GM21390 (cell line): ENCODE measurements around the gene SMIM20.
"Not testable (repeated sequence)": the region's sequence is repeated elsewhere in the genome, so short reads cannot be mapped to it uniquely, and the experiment has no call there.

Experiments used
- ATAC-seq: cut with Tn5 transposase; IDR thresholded peaks from one replicate; pipeline ENCODE4 v1.9.1; 2021; ENCODE audit not compliant: unreplicated experiment

SMIM20 gene

DNA sequence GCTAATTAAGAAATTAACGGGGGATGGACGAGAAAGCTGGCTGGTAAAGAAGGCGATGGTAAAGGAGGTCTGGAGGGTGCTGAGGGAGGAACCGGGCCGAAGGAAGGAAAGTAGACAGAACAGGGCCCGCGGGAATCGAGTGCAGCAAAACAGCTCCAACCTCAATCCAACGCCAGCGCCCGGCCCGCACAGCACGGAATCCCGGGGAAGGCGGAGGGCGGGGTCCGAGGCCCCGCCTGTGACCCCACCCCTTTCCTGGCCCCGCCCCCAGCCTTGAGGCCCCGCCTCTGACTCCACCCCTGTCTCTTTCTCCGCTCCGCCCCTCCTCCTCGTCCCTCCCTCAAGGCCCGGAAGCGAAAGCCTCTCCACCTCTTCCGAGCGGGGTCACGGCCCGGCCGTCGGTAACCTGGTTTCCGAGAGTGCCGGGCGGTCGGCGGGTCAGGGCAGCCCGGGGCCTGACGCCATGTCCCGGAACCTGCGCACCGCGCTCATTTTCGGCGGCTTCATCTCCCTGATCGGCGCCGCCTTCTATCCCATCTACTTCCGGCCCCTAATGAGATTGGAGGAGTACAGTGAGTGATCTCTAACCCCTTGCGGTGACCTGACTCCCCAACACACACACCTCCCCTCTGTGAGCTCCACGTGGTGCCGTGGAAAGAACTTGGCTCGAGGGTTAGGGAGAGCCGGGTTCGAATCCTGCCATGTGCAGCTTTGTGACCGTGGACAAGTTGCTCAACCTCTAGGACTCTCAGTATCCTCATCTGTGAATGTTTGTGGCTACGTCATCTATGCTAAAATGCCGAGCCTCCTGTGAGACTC lies at the start of gene SMIM20:
Gene SMIM20 (plus strand): TSS at position 370 of the 819 bp plus-strand sequence. CDS start 94 bp downstream, at position 464.
- peak; percentile 91 for ATAC-seq

- ATAC-seq = no peak
These were observed 48.4 kb upstream of the SMIM20 start for GRCh38 chr4:25865586-25865985.

DNA sequence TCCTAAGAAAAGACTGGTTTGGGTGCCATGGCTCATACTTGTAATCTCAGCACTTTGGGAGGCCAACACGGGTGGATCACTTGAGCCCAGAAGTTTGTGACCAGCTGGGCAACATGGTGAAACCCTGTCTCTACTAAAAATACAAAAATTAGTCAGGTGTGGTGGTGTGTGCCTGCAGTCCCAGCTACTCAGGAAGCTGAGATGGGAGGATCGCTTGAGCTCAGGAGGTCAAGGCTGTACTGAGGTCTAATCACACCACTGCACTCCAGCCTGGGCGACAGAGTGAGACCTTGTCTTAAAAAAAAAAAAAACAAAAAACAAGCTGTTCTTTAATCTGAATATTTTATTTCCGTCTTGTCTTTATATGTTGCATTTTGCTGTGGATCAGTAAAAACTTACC lies 47.6 kb upstream of the SMIM20 start:
- ATAC-seq = not testable (repeated sequence)

- ATAC-seq = no peak
These were observed 46.2 kb upstream of the SMIM20 start for GRCh38 chr4:25867781-25868294.

DNA sequence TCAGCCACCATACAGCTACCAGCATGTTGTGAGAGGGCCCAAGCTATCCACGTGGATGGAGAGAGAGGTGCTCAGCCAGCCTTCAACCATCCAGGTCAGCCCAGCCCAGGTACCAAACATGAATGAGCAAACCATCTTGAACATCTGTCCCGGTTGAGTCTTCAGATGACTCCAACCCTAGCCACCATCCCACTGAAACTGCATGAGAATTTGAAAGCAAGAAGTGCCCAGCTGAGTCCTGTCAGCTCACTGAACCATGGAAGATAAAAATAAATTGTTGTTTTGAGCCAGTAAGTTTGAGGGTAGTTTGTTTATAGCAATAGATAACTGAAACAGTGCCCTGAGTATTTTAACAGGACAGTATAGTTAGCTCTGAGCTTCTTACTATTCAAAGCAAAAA lies 43.9 kb upstream of the SMIM20 start:
- peak; percentile 61 for ATAC-seq

DNA sequence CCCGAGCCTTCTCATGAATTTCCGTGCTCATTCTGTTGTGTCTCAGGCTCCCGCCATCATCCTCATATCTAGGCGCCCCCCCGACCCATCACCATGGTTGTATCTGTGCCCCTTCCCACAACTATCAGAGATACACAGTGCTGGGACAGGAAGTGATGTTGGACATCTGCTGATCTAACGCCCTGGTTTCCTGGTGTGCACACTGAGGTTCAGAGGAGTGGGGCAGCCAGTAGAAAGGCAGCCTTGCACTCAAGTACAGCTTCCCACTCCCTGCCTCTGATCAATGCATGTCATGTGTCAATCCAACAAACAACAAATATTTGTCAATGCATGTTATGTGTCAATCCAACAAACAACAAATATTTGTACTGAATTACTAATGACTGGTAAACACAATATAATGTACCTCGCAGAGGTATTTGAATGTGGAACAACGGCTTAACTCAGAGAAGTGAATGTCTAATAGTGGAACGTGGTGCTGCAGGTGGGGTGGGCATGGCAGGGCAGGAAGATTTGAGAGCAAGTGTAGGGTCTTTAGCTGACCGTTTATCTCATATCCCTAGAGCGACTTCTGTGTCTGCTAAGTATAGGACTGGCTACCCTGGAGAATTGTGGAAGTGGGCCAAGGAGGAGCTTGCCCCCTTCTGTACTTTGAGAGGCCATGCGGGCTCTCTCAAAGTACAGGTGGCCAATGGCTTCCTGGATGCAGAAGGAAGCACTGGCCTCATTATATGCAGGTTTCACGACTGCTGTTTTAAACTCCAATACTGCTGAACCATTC lies 41.0 kb upstream of the SMIM20 start:
- no peak for ATAC-seq

- ATAC-seq = no peak
These were observed 40.3 kb upstream of the SMIM20 start for GRCh38 chr4:25873632-25874129.

DNA sequence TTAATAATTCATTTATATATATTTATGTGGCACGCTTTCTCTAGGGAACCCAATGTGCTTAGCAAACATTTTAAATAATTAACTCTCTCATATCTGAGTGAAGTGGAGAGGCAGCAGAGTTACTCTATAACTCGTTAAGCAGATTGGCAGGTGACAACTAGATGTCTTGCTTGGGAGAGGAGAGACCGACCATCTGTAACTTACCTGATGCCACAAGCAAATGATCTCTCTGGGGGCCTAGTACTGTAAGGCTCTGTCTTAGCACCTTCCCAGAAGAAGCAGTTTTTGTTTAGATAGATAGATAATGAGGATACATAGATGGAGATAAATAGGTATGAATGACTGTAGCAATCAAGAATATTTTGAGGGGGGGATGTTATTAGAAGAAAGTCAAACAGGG lies 39.4 kb upstream of the SMIM20 start:
- ATAC-seq = no peak

DNA sequence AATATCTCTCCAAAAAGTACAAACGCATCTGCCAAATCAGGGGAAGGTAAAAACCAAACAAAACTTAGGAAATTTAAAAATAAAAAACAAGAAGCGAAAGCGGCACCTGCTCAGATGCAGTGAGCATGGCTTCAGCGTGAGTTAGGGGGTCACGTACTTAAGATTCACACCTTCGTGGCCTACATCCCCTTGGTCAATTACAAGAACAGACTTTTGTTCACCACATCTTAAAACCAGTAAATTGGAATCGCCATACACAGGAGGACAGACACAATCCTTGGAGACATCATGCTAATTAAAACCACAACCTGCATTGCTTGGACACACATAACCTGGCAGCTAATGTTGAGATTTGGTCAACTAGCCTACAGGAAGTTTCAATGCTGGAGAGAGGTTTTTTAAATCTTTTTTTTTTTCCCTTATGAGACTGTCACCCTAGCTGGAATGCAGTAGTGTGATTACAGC lies 38.7 kb upstream of the SMIM20 start:
- ATAC-seq = peak; percentile 62

GRCh38 chr4:25878676-25879075 lies 35.3 kb upstream of the SMIM20 start:
- ATAC-seq = no peak

GRCh38 chr4:25879091-25879584 lies 34.9 kb upstream of the SMIM20 start:
- no peak for ATAC-seq

GRCh38 chr4:25879587-25879986 lies 34.4 kb upstream of the SMIM20 start:
- no peak for ATAC-seq

DNA sequence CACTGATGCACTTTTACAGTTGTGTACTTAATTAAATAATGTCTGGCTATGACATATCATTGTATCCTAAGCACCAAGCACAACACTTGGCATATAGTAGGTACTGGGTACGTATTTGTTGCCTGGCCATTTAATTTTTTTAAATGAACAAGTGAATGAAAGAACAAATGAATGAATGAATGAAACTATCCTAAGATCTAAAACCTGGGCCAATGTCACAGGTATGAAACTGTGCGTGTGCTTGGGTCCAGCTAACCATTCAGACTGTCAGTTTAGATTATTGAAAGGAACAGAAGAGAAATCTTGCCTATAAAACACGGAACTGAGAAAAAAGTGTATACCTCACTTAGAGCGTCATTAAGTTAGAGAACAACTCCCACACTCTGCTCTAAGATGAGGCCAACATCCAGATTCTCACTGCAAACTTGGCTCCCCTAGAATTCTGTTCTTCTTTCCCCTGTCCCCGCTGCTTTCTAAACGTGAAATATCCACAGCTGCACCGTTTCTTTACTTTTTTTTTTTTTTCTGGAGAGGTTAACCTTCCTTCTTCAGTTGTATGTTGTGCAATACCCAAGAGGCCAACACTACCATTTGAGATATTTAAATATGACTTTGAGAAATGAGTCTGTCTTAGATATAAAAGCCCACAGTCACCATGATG lies 33.9 kb upstream of the SMIM20 start:
- peak; percentile 54 for ATAC-seq

DNA sequence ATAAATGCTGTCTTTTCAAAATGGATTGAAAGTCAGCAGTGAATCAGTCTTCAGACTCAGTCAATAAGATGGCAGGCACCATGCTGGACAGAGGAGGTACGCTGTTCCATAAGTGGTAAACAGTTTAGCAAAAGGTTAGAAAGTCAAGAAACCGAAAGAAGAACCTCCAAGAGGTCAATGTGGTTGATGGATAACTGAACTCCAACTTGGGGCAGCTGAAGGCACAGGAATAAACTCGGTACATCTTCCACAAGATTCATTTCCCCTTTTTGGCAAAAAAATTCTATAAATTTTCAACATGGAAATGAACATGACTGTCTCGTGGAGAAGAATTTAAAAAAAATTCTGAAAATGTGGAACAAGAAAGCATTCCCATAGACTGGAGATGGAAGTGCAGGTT lies 32.8 kb upstream of the SMIM20 start:
- ATAC-seq = no peak

- no peak for ATAC-seq
These were observed 31.8 kb upstream of the SMIM20 start for GRCh38 chr4:25882226-25882625.

DNA sequence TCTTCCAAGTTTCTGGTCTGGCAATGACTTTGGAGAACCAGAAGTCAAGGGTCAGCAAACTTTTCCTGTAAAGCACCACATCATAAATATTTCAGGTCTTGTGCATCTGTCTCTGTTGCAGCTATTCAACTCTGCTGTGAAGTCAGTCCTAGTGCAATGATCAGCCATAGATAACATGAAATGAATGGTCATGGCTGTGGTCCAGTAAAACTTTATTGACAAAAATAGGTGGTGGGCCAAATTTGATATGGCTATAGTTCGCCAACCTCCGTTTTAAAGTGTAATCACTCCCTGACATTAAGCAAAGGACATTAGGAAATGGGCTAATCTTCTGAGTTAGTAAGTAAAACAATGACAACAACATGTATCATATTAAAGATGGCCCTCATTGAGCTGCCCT lies 30.5 kb upstream of the SMIM20 start:
- no peak for ATAC-seq

GRCh38 chr4:25884031-25884782 lies 29.8 kb upstream of the SMIM20 start:
- peak; percentile 63 for ATAC-seq

GRCh38 chr4:25888781-25889180 lies 25.2 kb upstream of the SMIM20 start:
- ATAC-seq = no peak

DNA sequence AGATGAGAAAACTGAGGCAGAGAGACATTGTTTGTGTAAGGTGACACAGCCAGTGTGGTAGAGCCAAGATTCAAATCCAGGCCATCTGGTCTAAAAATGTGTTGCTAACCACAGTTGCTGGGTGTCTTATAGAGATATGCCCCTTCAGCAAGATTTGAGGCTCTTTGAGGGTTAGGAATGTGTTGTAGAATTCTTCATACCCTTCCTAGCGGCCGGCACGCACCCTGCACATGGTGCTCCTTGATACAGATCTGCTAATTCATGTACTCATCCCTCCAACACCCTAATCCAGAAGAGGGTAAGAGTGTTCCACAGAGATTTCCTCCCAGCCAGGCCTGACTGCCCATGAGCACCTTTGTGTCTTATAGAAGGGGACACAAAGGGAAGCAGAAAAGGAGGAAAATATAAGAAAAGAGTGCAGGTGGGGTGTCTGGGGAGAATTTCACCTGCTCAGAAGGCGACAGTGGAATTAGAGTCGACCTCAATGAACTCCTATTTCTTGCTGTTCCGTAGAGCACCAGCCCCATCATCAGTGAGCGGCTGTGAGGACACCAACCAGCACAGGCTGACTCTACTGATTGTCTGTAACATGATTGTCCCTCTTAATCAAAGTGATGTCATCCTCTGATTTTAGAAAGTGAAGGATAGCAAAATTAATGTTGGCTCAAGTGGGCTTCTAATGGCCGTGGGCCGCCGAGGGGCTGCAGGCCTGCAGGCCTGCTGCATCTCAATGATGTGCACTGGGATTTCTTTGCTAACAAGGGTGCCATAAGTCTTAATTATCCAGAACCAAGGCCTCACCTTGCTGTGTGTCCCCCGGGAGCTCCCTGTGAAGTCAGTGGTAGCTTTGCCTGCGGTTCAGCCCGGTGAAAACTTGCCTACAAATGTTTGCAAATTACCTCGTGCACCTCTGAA lies 24.2 kb upstream of the SMIM20 start:
- no peak for ATAC-seq
